ENCODE data around the gene LKAAEAR1. TPM values are rescaled to one million over a fixed set of nuclear protein-coding genes. Genes with fewer than 3 reads are reported as not detected.

LKAAEAR1 gene
- total and polyA plus RNA-seq, 2 of the 13 experiments (the other 11 are each of a cell fraction or from before 2014, with no cell fraction given): not detected

DNA sequence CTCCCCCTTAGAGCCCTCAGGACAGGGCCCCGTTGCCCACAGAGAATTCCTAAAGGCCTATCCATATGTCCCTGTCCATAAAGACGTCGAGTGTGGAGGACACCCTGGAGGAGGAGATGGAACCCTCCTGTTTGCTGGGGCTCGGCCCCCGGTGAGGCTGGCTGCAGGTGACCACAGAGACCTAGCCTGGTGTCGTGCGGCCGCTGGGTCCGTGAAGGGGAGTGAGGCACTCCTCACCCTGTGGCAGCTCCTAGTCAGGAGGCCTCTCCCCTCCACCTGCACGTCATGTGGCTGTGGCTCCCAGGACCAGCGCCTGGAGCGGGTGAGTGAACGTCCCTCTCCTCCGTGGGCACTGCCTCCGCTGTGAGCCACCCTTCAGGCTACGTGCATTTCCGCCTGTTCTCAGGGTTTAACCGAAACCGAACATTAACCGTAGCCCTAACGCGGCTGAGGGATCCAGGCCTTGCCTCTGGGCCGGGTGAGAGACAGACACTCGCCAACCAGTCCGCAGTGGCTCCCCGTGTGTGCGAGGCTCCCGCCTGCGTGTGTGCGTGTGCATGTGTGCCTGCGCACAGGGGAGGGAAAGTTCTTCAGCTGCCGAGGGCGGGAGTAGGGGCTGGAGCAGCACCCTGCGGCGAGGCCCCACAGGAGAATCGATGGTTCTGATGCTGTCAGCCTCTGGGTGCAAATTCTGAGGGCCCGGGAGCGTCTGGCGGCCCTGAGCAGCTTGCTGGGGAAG is 27.1 kb downstream of the LKAAEAR1 start (continued):
- TF ChIP-seq GATAD1 (CRISPR knock-in tag; IDR thresholded peaks at IDR 0.05) (no peak), ZNF644 (CRISPR knock-in tag; IDR thresholded peaks at IDR 0.05; ENCODE audit: low read depth) (no peak), MED13 (CRISPR knock-in tag; IDR thresholded peaks at IDR 0.05) (no peak), HIVEP1 (CRISPR knock-in tag; IDR thresholded peaks at IDR 0.05) (peak; percentile 42; the same call in 1 of the 2 replicates), TCF7L2 (IDR thresholded peaks at IDR 0.05; ENCODE audit: low read depth, low read length) (no peak), IKZF1 (IDR thresholded peaks at IDR 0.05) (no peak), ATF7-NPFF (CRISPR knock-in tag; IDR thresholded peaks at IDR 0.05; ENCODE audit: low read depth) (no peak), NR3C1 (CRISPR knock-in tag; IDR thresholded peaks at IDR 0.05) (no peak), MBD4 (IDR thresholded peaks at IDR 0.05; ENCODE audit: borderline replicate concordance, low read length) (no peak), FOXK1 (CRISPR knock-in tag; IDR thresholded peaks at IDR 0.05; ENCODE audit: borderline replicate concordance, low read depth) (no peak), BHLHE40 (IDR thresholded peaks at IDR 0.05; ENCODE audit: low read length) (no peak; the same call in 1 of the 2 replicates), ZNF44 (CRISPR knock-in tag; IDR thresholded peaks at IDR 0.05) (no peak), CAMTA2 (CRISPR knock-in tag; IDR thresholded peaks at IDR 0.05; ENCODE audit: borderline replicate concordance) (no peak), SALL2 (CRISPR knock-in tag; IDR thresholded peaks at IDR 0.05) (no peak), CBX5 (CRISPR knock-in tag; IDR thresholded peaks at IDR 0.05; ENCODE audit: borderline replicate concordance) (no peak), ZNF121 (CRISPR knock-in tag; IDR thresholded peaks at IDR 0.05) (no peak)
- TF ChIP-seq, protein P1, sequence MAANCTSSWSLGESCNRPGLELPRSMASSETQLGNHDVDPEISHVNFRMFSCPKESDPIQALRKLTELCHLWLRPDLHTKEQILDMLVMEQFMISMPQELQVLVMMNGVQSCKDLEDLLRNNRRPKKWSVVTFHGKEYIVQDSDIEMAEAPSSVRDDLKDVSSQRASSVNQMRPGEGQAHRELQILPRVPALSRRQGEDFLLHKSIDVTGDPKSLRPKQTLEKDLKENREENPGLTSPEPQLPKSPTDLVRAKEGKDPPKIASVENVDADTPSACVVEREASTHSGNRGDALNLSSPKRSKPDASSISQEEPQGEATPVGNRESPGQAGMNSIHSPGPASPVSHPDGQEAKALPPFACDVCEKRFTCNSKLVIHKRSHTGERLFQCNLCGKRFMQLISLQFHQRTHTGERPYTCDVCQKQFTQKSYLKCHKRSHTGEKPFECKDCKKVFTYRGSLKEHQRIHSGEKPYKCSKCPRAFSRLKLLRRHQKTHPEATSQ (CRISPR knock-in tag; IDR thresholded peaks at IDR 0.05; ENCODE audit: borderline replicate concordance): peak; percentile 87; the same call in 1 of the 2 replicates
- TF ChIP-seq, protein P2, sequence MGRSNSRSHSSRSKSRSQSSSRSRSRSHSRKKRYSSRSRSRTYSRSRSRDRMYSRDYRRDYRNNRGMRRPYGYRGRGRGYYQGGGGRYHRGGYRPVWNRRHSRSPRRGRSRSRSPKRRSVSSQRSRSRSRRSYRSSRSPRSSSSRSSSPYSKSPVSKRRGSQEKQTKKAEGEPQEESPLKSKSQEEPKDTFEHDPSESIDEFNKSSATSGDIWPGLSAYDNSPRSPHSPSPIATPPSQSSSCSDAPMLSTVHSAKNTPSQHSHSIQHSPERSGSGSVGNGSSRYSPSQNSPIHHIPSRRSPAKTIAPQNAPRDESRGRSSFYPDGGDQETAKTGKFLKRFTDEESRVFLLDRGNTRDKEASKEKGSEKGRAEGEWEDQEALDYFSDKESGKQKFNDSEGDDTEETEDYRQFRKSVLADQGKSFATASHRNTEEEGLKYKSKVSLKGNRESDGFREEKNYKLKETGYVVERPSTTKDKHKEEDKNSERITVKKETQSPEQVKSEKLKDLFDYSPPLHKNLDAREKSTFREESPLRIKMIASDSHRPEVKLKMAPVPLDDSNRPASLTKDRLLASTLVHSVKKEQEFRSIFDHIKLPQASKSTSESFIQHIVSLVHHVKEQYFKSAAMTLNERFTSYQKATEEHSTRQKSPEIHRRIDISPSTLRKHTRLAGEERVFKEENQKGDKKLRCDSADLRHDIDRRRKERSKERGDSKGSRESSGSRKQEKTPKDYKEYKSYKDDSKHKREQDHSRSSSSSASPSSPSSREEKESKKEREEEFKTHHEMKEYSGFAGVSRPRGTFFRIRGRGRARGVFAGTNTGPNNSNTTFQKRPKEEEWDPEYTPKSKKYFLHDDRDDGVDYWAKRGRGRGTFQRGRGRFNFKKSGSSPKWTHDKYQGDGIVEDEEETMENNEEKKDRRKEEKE (IDR thresholded peaks at IDR 0.05): no peak
- TF ChIP-seq, protein P3, sequence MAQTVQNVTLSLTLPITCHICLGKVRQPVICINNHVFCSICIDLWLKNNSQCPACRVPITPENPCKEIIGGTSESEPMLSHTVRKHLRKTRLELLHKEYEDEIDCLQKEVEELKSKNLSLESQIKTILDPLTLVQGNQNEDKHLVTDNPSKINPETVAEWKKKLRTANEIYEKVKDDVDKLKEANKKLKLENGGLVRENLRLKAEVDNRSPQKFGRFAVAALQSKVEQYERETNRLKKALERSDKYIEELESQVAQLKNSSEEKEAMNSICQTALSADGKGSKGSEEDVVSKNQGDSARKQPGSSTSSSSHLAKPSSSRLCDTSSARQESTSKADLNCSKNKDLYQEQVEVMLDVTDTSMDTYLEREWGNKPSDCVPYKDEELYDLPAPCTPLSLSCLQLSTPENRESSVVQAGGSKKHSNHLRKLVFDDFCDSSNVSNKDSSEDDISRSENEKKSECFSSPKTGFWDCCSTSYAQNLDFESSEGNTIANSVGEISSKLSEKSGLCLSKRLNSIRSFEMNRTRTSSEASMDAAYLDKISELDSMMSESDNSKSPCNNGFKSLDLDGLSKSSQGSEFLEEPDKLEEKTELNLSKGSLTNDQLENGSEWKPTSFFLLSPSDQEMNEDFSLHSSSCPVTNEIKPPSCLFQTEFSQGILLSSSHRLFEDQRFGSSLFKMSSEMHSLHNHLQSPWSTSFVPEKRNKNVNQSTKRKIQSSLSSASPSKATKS (CRISPR knock-in tag; IDR thresholded peaks at IDR 0.05): no peak
- TF ChIP-seq, protein P4, sequence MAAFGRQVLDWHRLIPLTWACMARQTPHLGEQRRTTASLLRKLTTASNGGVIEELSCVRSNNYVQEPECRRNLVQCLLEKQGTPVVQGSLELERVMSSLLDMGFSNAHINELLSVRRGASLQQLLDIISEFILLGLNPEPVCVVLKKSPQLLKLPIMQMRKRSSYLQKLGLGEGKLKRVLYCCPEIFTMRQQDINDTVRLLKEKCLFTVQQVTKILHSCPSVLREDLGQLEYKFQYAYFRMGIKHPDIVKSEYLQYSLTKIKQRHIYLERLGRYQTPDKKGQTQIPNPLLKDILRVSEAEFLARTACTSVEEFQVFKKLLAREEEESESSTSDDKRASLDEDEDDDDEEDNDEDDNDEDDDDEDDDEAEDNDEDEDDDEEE (CRISPR knock-in tag; IDR thresholded peaks at IDR 0.05): 0 out of 2 replicates have a peak, but pooled peaks have one; percentile 74
- TF ChIP-seq, protein P5, sequence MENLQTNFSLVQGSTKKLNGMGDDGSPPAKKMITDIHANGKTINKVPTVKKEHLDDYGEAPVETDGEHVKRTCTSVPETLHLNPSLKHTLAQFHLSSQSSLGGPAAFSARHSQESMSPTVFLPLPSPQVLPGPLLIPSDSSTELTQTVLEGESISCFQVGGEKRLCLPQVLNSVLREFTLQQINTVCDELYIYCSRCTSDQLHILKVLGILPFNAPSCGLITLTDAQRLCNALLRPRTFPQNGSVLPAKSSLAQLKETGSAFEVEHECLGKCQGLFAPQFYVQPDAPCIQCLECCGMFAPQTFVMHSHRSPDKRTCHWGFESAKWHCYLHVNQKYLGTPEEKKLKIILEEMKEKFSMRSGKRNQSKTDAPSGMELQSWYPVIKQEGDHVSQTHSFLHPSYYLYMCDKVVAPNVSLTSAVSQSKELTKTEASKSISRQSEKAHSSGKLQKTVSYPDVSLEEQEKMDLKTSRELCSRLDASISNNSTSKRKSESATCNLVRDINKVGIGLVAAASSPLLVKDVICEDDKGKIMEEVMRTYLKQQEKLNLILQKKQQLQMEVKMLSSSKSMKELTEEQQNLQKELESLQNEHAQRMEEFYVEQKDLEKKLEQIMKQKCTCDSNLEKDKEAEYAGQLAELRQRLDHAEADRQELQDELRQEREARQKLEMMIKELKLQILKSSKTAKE (CRISPR knock-in tag; IDR thresholded peaks at IDR 0.05; ENCODE audit: borderline replicate concordance): peak; percentile 52; the same call in 1 of the 2 replicates

Data from HepG2 (cell line).